ENCODE measurements around the gene CES1. TPM values are rescaled to one million over a fixed set of nuclear protein-coding genes. Genes with fewer than 3 reads are reported as not detected.
"Not testable (repeated sequence)": the region's sequence is repeated elsewhere in the genome, so short reads cannot be mapped to it uniquely, and the experiment has no call there.

The CES1 gene
- 52.2 TPM for total RNA-seq
- long read RNA-seq, transcript CES1-201 (14 exons, 2,006 nt) = minor isoform, 7 of 32 reads
- long read RNA-seq, transcript CES1-202 (14 exons, 1,835 nt) = major isoform, 10 of 32 reads
- long read RNA-seq, transcript CES1-203 (14 exons, 2,178 nt) = major isoform, 10 of 32 reads
- long read RNA-seq, partial matches to known transcripts = 2 of 32 reads
- long read RNA-seq, other reads (novel, unspliced or antisense) = 3 of 32 reads

- ATAC-seq (peak; percentile 91), DNase-seq (ENCODE audit: missing footprints) (peak; percentile 92)
- intact Hi-C loops (cut with DNase I) = loop anchor here (2.0 kb wide), 1 partner anchor 72 kb away; no protein-coding TSS in a partner anchor
These were observed at the start of gene CES1 for GRCh38 chr16:55832773-55833691. CES1 (minus strand) TSS chr16:55833096; CDS start chr16:55833055, 41 bp downstream.

- ATAC-seq = no peak
- no peak for DNase-seq (ENCODE audit: missing footprints)
- intact Hi-C loops (cut with DNase I) = no loop called here
These were observed 44.0 kb upstream of the CES1 start for GRCh38 chr16:55876854-55877253.

- DNase-seq (ENCODE audit: missing footprints) (no peak), ATAC-seq (no peak)
- intact Hi-C loops (cut with DNase I) = no loop called here
These were observed 42.4 kb upstream of the CES1 start, which contains the start of gene CES5A for GRCh38 chr16:55875273-55875672. CES5A (minus strand) TSS chr16:55875373; CDS start chr16:55875221, 152 bp downstream.

GRCh38 chr16:55873122-55873521, 40.2 kb upstream of the CES1 start:
- intact Hi-C loops (cut with DNase I) = no loop called here
- ATAC-seq (no peak), DNase-seq (ENCODE audit: missing footprints) (no peak)

GRCh38 chr16:55872130-55872529, 39.2 kb upstream of the CES1 start:
- intact Hi-C loops (cut with DNase I) = no loop called here
- DNase-seq (ENCODE audit: missing footprints) (no peak), ATAC-seq (no peak)

- ATAC-seq (no peak), DNase-seq (ENCODE audit: missing footprints) (no peak)
- intact Hi-C loops (cut with DNase I) = no loop called here
These were observed 38.6 kb upstream of the CES1 start for GRCh38 chr16:55871411-55872038.

- ATAC-seq = no peak
- intact Hi-C loops (cut with DNase I) = no loop called here
- DNase-seq (ENCODE audit: missing footprints) = no peak
These were observed 36.1 kb upstream of the CES1 start for GRCh38 chr16:55868980-55869379.

- no peak for ATAC-seq
- intact Hi-C loops (cut with DNase I) = no loop called here
- no peak for DNase-seq (ENCODE audit: missing footprints)
These were observed 35.2 kb upstream of the CES1 start for GRCh38 chr16:55868137-55868536.

- no peak for DNase-seq (ENCODE audit: missing footprints)
- ATAC-seq = no peak
- intact Hi-C loops (cut with DNase I) = no loop called here
These were observed 28.4 kb upstream of the CES1 start for GRCh38 chr16:55861288-55861687.

GRCh38 chr16:55857650-55858049, 24.8 kb upstream of the CES1 start:
- DNase-seq (ENCODE audit: missing footprints); ATAC-seq; intact Hi-C loops (cut with DNase I): not testable (repeated sequence)

GRCh38 chr16:55856950-55857349, 24.1 kb upstream of the CES1 start:
- intact Hi-C loops (cut with DNase I) = no loop called here
- no peak for ATAC-seq
- no peak for DNase-seq (ENCODE audit: missing footprints)

- intact Hi-C loops (cut with DNase I) = no loop called here
- DNase-seq (ENCODE audit: missing footprints) (no peak), ATAC-seq (no peak)
These were observed 20.2 kb upstream of the CES1 start for GRCh38 chr16:55853114-55853513.

- intact Hi-C loops (cut with DNase I) = no loop called here
- no peak for ATAC-seq
- no peak for DNase-seq (ENCODE audit: missing footprints)
These were observed 16.6 kb upstream of the CES1 start for GRCh38 chr16:55849536-55849935.

- DNase-seq (ENCODE audit: missing footprints) (no peak), ATAC-seq (no peak)
- intact Hi-C loops (cut with DNase I) = no loop called here
These were observed 13.9 kb upstream of the CES1 start for GRCh38 chr16:55846598-55847346.

- DNase-seq (ENCODE audit: missing footprints) = no peak
- ATAC-seq = no peak
- intact Hi-C loops (cut with DNase I) = loop anchor here (5.0 kb wide), 1 partner anchor 376 kb away; no protein-coding TSS in a partner anchor
These were observed 10.2 kb upstream of the CES1 start for GRCh38 chr16:55843105-55843395.

GRCh38 chr16:55842369-55843104, 9.6 kb upstream of the CES1 start:
- ATAC-seq (no peak), DNase-seq (ENCODE audit: missing footprints) (no peak)
- intact Hi-C loops (cut with DNase I) = loop anchor here (1.0 to 5.0 kb wide), 2 partner anchors 130 to 375 kb away; no protein-coding TSS in a partner anchor

GRCh38 chr16:55839115-55839514, 6.2 kb upstream of the CES1 start:
- intact Hi-C loops (cut with DNase I) = no loop called here
- DNase-seq (ENCODE audit: missing footprints) (no peak), ATAC-seq (peak; percentile 58)

GRCh38 chr16:55836158-55836611, 3.3 kb upstream of the CES1 start:
- intact Hi-C loops (cut with DNase I) = no loop called here
- DNase-seq (ENCODE audit: missing footprints) = no peak
- ATAC-seq = peak; percentile 37
